ENCODE data around the gene C2orf49. TPM values are rescaled to one million over a fixed set of nuclear protein-coding genes. Genes with fewer than 3 reads are reported as not detected.

C2orf49 gene
- total and polyA plus RNA-seq, 2 donors (not counting 3 experiments of a cell fraction or from before 2014, with no cell fraction given) = 4.6 to 15.0 TPM

GRCh38 chr2:105384861-105385260 lies 47.5 kb downstream of the C2orf49 start:
- Histone ChIP-seq H3K79me2 (ENCODE audit: control insufficient read depth, insufficient read depth, low read length) (peaks cover 88% of the 10 kb centered on the region), H3K9me1 (replicated peaks; ENCODE audit: control insufficient read depth, extremely low read depth, insufficient read depth, low read length) (no peaks in the 10 kb centered on the region), H3K9ac (replicated peaks; ENCODE audit: extremely low read depth, insufficient read depth, low read length) (no peak overlapping the region), H3K27ac (ENCODE audit: insufficient read depth, low read depth, low read length) (no peak overlapping the region), H2AFZ (ENCODE audit: low read depth, low read length) (no peak overlapping the region), H3K9me3 (replicated peaks; ENCODE audit: control insufficient read depth, insufficient read depth, low read length) (no peaks in the 10 kb centered on the region), H3K4me1 (ENCODE audit: control insufficient read depth, extremely low read depth, insufficient read depth, low read length) (peaks cover 62% of the 10 kb centered on the region), H3K4me3 (replicated peaks in 1 of 3; ENCODE audit: insufficient read depth in 1 of 3, low read depth in 1 of 3, low read length in 3 of 3) (no peak overlapping the region), H3K27me3 (ENCODE audit: control insufficient read depth in 2 of 2, insufficient read depth in 2 of 2, low read length in 2 of 2) (no peaks in the 10 kb centered on the region), H3K4me2 (ENCODE audit: insufficient read depth, low read length) (no peak overlapping the region), H4K20me1 (replicated peaks; ENCODE audit: control insufficient read depth, extremely low read depth, insufficient read depth, low read length) (no peaks in the 10 kb centered on the region), H3K36me3 (ENCODE audit: control insufficient read depth in 2 of 2, extremely low read depth in 1 of 2, insufficient read depth in 2 of 2, low read length in 2 of 2) (peaks cover 39 to 46% of the 10 kb centered on the region in 2 experiments)
- TF ChIP-seq POLR2A (IDR thresholded peaks at IDR 0.05; ENCODE audit: low read depth, low read length) = no peak
- TF ChIP-seq JUN (IDR thresholded peaks at IDR 0.05; ENCODE audit: borderline replicate concordance, insufficient read depth, insufficient read length, low read depth) = no peak
- no peak for TF ChIP-seq FOS (IDR thresholded peaks at IDR 0.05; ENCODE audit: borderline replicate concordance, insufficient read depth, low read length)
- no peak for TF ChIP-seq CTCF (IDR thresholded peaks at IDR 0.05; ENCODE audit: extremely low read depth in 1 of 2, insufficient read depth in 1 of 2, low read depth in 1 of 2, low read length in 2 of 2)
- TF ChIP-seq GATA2 (IDR thresholded peaks at IDR 0.05; ENCODE audit: insufficient read depth, insufficient read length, low read depth, low read length) = no peak
- TF ChIP-seq POLR2AphosphoS5 (IDR thresholded peaks at IDR 0.05; ENCODE audit: insufficient read depth, low read depth, low read length) = no peak
- TF ChIP-seq MYC (IDR thresholded peaks at IDR 0.05; ENCODE audit: low read depth, low read length) = no peak
- TF ChIP-seq EZH2 (IDR thresholded peaks at IDR 0.05; ENCODE audit: borderline replicate concordance, low read depth, low read length, severe bottlenecking) = no peak
- ChIA-PET POLR2A (interaction anchor here (1.7 kb wide), 1 partner anchor 9 kb away, joined by 5 read pairs; no protein-coding TSS in a partner anchor), CTCF (interaction anchor here (1.3 kb wide), 1 partner anchor 136 kb away, joined by 3 read pairs; no protein-coding TSS in a partner anchor)
- intact Hi-C loops (cut with micrococcal nuclease) (no loop called here), dilution Hi-C loops (cut with MboI; ENCODE audit: extremely low pct_ligation_motif_present, low sequenced_read_pairs) (no loop called here)
- no TSS peak for BruUV-seq (replicated peaks)
- no peak for DNase-seq (ENCODE audit: low read depth, low spot score)
- no peak for FAIRE-seq

Measured in endothelial cell of umbilical vein (primary cell).